GM13977 (cell line): Measurements from ENCODE around the gene TTC28.

Experiments used
- DNase-seq: peaks from one replicate; pipeline ENCODE4 v3.0.0; 2012; ENCODE audit warnings: low spot score
- in situ Hi-C: fragments of 300-500 bp; cut with MboI; formaldehyde crosslinking; loops from one replicate; pipeline ENCODE4 v1.12.0; 2022; ENCODE audit warnings: low sequenced_read_pairs, low pct_unique_long_range_greater_than_20kb, mixed read lengths, inconsistent platforms; ENCODE audit not compliant: unreplicated experiment
- TF ChIP-seq, protein P1 (sequence below): IDR thresholded peaks from 2 replicates; pipeline ENCODE4 v1.5.1; 2012; ENCODE audit warnings: mild to moderate bottlenecking, control low read depth; ENCODE audit not compliant: insufficient read depth; ENCODE audit errors: extremely low read depth, missing control alignments

Gene TTC28

DNA sequence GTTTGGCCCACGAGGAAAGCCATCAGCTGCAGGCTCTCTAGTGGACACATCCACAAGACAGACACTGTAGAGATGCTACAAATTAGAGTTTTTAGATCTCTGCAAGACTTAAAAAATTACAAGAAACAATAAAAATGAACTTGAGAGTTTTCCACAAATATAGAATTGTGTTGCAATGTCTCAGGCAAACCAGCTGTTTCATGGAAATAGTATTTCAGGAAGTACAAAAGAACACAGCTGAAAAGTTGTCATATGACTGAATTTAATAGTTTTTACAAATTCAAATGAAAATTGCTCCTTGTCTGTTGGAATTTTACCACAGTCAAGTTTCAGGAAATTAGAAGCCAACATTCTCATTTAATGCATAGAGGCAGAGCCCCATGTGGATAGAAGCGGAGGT is 576.0 kb downstream of the TTC28 start:
- TF ChIP-seq, protein P1, sequence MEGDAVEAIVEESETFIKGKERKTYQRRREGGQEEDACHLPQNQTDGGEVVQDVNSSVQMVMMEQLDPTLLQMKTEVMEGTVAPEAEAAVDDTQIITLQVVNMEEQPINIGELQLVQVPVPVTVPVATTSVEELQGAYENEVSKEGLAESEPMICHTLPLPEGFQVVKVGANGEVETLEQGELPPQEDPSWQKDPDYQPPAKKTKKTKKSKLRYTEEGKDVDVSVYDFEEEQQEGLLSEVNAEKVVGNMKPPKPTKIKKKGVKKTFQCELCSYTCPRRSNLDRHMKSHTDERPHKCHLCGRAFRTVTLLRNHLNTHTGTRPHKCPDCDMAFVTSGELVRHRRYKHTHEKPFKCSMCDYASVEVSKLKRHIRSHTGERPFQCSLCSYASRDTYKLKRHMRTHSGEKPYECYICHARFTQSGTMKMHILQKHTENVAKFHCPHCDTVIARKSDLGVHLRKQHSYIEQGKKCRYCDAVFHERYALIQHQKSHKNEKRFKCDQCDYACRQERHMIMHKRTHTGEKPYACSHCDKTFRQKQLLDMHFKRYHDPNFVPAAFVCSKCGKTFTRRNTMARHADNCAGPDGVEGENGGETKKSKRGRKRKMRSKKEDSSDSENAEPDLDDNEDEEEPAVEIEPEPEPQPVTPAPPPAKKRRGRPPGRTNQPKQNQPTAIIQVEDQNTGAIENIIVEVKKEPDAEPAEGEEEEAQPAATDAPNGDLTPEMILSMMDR = no peak
- no peak for DNase-seq
- in situ Hi-C loops = no loop called here

DNA sequence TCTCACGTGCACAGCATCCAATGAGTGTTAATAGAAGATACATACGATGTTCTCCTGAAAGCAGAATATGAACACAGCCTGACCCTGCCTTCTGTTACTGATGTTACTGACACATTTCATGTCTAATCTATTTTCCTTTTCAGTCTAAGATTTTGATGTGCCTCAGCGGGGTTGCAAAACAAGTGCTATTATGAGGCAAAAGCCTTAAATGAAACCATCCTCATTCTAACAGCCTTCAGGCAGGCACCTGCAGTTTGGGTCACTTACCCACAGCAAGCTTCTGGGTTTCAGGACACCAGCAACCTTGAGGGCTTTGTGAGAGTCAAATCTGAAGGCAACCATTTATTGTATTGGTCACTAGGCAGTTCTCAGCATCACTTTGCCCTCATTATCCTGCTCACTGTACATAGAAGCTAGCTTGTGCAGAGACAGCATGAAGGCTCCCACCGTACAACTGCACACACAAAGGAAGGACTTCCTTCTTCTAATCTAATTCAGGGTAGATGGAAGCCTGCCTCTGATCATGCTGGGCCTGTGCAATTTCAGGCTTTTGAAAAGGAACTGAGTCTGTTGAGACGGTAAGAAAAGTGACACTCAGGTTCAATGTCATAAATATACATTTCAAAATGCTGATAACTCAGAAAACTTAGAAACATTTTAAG is 577.4 kb downstream of the TTC28 start:
- in situ Hi-C loops = no loop called here
- TF ChIP-seq, protein P1 = no peak
- no peak for DNase-seq

DNA sequence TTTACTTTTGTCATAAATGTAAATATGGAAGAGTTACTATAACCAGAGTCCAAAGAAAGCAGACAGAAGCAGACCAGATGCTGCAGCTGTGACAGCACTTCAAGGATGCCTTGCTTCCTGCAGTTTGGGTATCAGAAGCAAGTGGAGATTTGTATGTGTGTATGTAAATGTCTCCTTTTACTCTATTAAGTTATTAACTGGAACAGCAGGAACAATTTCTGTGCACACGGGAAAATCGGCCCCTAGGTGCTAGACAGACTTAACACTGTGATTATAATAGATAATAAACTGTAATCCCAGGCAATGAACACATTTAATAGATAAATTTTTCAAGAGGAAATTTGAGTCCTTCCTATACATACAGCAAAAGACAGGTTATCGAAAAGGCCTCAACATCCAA is 582.0 kb downstream of the TTC28 start:
- no peak for DNase-seq
- in situ Hi-C loops = no loop called here
- TF ChIP-seq, protein P1 = no peak

DNA sequence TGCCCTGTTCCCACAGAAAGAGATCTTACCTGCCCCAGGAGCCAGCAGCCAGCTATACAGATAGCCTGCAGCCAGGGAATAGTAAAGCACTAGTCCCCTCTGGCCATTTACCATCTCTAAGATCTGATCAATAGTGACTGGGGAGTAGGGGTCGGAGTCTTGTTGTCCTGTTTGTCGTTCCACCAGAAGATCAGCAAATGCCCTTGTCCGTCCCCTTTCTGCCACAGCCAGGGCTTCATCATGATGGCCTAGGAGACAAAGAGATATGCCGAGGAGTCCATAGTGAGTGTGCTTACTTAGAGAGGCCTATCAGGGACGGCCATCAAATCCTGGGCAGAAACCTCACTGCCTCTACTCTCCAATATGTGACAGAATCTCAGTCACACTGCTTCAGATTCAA is 583.5 kb downstream of the TTC28 start:
- TF ChIP-seq, protein P1 = no peak
- in situ Hi-C loops = no loop called here
- DNase-seq = no peak

DNA sequence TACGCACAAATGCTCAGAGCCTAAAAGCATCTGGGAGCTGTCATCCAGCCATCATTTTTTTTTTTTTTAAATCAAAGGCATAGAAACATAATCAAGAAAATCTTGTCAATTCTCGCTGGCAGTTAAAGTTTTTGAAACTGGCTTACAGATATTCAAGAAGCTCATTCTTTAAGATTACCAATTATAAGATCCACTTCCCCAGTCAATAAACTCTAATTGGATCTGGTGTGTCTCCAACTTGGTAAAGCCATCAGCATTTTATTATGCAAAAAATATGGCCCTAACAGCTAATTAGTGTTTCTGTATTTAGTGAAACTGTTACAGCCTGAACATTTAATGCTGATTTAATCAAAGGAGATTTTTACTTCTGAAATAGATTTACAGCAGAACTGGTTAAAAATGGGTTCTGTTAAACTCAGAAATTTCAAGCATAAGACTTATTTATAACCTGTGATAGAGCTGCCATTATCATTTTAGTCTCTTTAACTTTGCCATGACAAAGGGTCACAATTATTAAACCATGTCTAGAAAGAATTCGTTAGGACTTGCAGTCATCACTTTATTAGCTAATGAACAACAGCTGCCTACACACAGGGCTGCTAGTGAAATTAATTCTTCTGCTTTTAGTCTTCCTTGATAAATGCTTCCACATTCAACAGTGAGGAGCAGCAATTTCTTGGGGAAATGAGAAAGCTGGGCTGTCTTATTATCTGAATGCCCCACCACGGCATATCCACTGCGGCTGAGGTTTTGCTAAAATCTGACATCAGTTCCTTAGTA is 584.1 kb downstream of the TTC28 start:
- TF ChIP-seq, protein P1 = no peak
- in situ Hi-C loops = no loop called here
- no peak for DNase-seq

DNA sequence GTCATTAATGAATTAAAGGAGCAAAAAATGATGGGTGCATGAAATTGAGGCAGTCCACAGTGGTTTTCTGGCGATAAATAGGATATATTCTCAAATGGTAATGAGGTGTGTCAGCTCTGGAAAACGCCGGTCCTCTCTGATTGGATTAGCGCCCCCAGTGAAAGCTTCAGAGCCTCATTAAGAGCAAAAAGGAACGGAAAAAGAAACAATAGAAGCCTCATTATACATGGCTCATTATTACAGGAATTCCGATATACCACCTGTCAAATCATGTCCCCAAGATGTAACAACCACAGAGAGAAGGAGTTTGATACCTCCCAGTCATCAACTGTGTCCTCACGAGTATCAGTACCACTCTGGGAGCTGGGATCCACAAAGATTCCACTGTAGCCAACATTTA is 584.9 kb downstream of the TTC28 start:
- in situ Hi-C loops = no loop called here
- TF ChIP-seq, protein P1 = no peak
- no peak for DNase-seq
